ENCODE data around the gene RNF167.

The RNF167 gene

DNA sequence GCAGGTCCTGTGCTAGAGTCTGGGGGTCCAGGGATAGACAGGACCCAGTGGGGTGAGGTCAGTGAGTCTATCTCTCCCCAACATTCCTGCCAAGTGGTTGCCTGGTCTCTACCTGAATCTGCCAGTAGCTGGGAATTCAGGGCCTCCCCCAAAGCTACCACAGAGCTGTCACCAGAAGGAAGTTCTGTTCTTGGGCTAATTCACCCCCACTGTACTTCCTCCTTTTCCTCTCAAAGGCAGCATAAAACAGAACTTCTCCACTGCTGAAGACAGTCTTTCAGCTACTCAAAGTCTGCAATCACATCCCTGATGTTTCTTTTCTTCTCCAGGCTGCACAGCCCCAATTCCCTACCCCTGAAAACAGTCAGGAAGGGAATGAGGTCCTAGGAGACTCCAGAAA is 38.7 kb downstream of the RNF167 start:
- no peak for DNase-seq (ENCODE audit: low read depth in 2 of 2)

- peak in 1 of 2 donors; percentile 54 for DNase-seq (ENCODE audit: low read depth in 2 of 2)
These were observed 40.7 kb downstream of the RNF167 start for GRCh38 chr17:4980644-4981216.

DNA sequence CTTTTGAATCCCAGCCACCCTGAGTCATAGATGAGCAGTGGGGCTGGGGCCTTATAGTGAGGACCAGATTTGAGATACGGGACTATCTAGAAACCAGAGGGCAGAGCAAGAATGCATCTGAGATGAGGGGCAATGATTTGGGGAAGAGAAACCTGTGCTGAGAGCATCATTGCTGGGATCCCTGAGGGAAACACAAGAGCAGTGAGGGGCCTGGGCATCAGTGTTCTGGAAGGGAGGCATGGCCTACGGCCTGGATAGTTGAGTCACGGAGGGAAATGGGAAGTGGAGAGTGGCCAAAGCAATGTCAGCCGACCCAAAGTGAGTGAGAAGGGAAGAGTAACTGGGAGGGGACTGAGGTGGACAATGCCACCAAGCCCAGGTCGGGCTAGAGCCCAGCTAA is 42.2 kb downstream of the RNF167 start:
- no peak for DNase-seq (ENCODE audit: low read depth in 2 of 2)

DNA sequence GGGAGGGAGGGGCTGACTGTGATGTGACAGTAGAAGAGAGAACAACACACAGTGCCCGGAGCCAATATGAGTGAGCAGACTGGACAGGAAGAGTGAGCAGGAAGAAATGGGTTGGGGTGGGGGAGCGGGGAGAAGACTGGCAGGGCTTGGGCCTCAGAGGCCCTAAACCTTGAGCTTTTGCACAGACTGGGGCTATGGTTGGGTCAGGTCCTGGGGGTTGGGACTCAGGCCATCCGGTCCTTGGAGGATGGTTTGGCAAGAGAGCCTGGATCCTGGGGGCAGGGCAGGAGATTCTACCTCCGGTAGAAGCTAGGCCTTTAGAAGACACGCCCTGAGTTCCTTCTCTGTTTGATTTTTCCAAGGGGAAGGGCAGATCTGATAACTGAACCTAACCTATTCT is 46.3 kb downstream of the RNF167 start:
- DNase-seq (ENCODE audit: low read depth in 2 of 2), result no peak

- DNase-seq (ENCODE audit: low read depth in 2 of 2), result peak; percentile 67 to 87
These were observed 47.1 kb downstream of the RNF167 start, which contains the start of gene CAMTA2 for GRCh38 chr17:4986951-4987766. Gene CAMTA2, minus strand, starts transcription at chr17:4987675. Its CDS starts 1,453 bp downstream, at chr17:4986222.

DNA sequence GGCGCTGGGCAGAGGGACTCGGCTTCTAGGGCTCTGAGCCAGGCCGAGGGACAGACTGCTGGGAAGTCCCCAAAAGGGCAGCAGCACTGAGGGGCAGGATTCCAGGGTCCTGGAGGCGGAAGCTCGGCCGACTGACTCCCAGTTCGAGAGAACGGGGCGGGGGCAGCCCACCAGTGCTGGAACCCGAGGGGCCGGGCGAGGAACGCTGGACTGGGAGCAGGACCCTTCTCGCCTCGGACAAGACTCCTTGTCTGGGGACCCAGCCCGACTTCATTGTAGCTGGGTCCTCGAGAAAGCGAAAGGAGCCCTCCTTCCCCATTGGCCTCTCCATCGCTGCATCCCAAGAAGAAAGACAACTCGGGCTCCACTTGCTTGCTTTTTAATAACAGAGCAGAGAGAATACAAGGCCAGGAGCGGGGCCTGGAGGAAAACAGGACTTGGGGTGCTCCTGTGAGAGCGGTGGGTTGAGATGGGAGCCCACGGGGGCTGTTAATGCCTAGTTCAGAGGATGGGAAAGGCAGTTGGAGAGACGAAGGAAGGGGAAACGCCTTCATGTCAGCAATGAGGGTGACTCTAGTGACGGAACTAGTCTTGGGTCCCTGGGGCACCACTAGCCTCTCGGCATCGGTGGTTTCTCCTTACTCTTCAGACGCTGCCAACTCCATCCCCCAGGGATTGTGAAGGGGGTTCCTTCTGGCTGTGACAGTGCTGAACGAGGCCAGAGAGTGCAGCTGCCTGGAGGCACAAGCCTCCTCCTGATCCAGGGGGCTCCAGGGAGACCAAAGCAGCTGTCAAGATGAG is 47.9 kb downstream of the RNF167 start:
- DNase-seq (ENCODE audit: low read depth in 2 of 2), result no peak

DNA sequence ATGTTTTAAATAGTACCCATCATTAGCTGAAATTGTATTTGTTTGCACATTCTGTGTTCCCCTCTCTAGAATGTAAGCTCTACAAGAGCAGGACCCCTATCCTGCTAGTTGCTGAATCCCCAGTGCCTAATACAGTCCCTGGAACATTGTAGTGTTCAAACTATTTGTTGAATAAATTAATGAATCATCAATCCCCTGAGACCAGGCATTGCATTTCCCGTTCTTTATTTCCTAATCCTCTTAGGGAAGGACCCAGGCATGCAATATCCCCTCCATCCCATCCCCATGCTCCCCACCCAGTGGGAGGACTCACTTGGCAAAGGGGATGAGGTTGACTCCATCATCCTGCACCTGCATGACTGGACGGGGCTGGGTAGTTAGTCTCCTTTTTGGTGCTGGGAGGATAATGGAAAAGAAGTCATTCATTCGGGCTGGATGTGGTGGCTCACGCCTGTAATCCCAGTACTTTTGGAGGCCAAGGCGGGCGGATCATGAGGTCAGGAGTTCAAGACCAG is 54.1 kb downstream of the RNF167 start:
- DNase-seq (ENCODE audit: low read depth in 2 of 2), result no peak

Measured in stimulated activated CD4-positive, alpha-beta T cell treated with anti-CD3 and anti-CD28 coated beads, Interleukin-15, amount 100 ng/mL, for 48 hours (primary cell).